ENCODE results near the gene GRIK5.

Gene GRIK5

DNA sequence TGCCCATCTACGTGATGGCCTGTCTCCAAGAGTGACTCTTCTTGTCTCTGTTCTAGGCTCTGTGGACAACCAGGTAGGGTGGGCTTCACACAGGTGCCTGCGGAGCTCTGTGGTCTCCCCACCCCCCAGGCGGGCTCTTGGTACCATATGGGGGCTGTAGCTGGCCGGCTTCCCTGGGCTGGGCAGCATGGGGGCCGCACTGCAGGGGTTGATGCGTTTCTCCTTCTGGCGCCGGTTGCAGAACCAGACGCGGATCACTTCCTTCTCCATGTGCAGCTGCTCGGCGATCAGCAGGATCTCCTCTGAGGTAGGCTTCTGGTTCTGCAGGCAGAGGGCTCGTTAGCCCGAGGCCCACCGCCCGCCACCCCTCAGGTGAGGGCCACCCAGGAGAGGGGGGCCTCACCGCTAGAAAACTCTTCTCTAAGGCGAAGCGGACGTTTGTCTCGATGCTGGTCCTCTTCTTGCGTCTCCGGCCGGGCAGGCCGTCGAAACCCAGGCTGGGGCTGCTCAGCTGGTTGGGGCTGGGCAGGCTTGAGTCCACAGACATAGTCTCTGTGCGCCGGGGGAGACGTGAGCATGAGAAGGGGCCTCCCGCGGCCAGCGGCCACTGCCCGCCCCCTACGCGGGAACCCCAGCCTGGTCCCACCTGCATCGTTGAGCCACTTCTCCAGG lies 25.3 kb upstream of the GRIK5 start:
- no peaks in the 10 kb centered on the region for H3K36me3 ChIP-seq (ENCODE audit: control insufficient read depth, insufficient read depth, low read length)
- no peak overlapping the region for H3K27ac ChIP-seq (ENCODE audit: low read length)
- no peaks in the 10 kb centered on the region for H3K9me3 ChIP-seq (ENCODE audit: control insufficient read depth, insufficient read depth, low read length)
- DNase-seq (ENCODE audit: low read depth, low spot score), result no peak
- H3K4me3 ChIP-seq (ENCODE audit: low read length), result no peak overlapping the region
- no peaks in the 10 kb centered on the region for H3K27me3 ChIP-seq (ENCODE audit: control insufficient read depth, insufficient read depth, low read length)
- no CpG with 5 or more reads among the region's 36 CpGs for WGBS (ENCODE audit: insufficient coverage, insufficient read length)
- peaks cover 10% of the 10 kb centered on the region for H3K4me1 ChIP-seq (ENCODE audit: control insufficient read depth, insufficient read depth, low read length)

DNA sequence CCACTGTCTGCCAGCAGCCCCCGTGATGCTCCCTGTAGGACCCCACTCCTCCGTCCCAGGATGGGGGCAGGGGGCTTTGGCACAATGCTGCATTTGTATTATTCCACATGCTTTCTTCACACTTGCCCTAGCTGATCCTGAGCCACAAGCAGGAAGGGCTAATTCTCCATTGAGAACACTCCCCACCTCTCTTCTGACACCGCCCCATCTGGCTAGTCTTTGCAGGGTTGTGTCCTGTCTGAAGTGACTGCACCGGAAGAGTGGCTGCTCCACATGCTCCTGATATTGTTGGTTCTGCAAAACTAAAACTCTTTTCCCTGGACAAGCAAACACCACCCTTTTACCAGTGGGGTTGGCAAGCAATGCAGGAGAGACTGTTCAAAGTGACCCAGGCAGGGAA lies 23.9 kb upstream of the GRIK5 start:
- H3K4me1 ChIP-seq (ENCODE audit: control insufficient read depth, insufficient read depth, low read length), result peaks cover 4% of the 10 kb centered on the region; the same call in 1 of the 2 replicates
- no CpG with 5 or more reads among the region's 4 CpGs for WGBS (ENCODE audit: insufficient coverage, insufficient read length)
- no peak overlapping the region for H3K4me3 ChIP-seq (ENCODE audit: low read length)
- no peaks in the 10 kb centered on the region for H3K9me3 ChIP-seq (ENCODE audit: control insufficient read depth, insufficient read depth, low read length)
- no peaks in the 10 kb centered on the region for H3K27me3 ChIP-seq (ENCODE audit: control insufficient read depth, insufficient read depth, low read length)
- no peak overlapping the region for H3K27ac ChIP-seq (ENCODE audit: low read length)
- no peak for DNase-seq (ENCODE audit: low read depth, low spot score)
- no peaks in the 10 kb centered on the region for H3K36me3 ChIP-seq (ENCODE audit: control insufficient read depth, insufficient read depth, low read length)

DNA sequence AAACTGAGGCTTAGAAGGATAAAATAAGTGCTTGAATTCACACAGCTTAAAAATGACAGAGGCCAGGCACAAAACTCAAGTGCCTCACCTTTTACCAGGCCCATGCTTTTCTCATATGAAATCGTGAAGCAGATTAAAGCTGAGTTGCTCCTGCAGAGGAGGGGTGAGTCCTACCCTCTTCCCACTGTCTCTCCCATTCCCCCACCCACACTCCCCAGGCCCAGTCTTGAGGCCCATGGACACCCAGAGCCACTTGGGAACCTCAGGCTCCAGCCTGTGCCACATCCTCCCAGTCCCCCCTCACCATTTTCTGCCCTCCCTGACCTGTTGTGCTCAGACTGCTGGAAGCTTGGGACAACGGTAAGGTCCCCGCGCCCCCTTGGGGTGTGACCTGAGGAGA lies 23.5 kb upstream of the GRIK5 start:
- no peak for DNase-seq (ENCODE audit: low read depth, low spot score)
- no peaks in the 10 kb centered on the region for H3K36me3 ChIP-seq (ENCODE audit: control insufficient read depth, insufficient read depth, low read length)
- no CpG with 5 or more reads among the region's 4 CpGs for WGBS (ENCODE audit: insufficient coverage, insufficient read length)
- H3K27ac ChIP-seq (ENCODE audit: low read length), result no peak overlapping the region
- H3K4me3 ChIP-seq (ENCODE audit: low read length), result no peak overlapping the region
- peaks cover 4% of the 10 kb centered on the region; the same call in 1 of the 2 replicates for H3K4me1 ChIP-seq (ENCODE audit: control insufficient read depth, insufficient read depth, low read length)
- H3K9me3 ChIP-seq (ENCODE audit: control insufficient read depth, insufficient read depth, low read length), result no peaks in the 10 kb centered on the region
- H3K27me3 ChIP-seq (ENCODE audit: control insufficient read depth, insufficient read depth, low read length), result no peaks in the 10 kb centered on the region

DNA sequence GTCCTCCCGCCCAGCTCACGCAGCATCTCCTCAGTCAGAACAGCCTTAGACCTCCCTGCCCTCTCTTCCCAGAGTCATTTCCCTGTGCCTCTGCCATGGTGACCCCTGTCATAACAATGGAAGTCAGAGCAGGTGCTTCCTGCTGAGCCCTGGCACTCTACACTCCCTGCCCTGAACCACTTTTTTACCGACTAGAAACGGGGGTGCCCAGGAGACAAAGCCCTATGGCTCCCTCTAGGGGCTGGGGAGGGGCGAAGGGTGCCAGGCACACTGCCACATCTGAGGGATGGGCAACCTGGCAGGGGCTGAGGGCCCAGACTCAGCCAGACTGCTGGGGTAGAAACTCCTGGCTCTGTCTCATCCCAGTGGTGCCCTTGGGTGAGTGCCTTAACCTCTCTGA lies 22.3 kb upstream of the GRIK5 start:
- H3K9me3 ChIP-seq (ENCODE audit: control insufficient read depth, insufficient read depth, low read length), result no peaks in the 10 kb centered on the region
- no peaks in the 10 kb centered on the region for H3K36me3 ChIP-seq (ENCODE audit: control insufficient read depth, insufficient read depth, low read length)
- DNase-seq (ENCODE audit: low read depth, low spot score), result no peak
- H3K4me3 ChIP-seq (ENCODE audit: low read length), result no peak overlapping the region
- no peak overlapping the region for H3K27ac ChIP-seq (ENCODE audit: low read length)
- no CpG with 5 or more reads among the region's 5 CpGs for WGBS (ENCODE audit: insufficient coverage, insufficient read length)
- no peaks in the 10 kb centered on the region for H3K27me3 ChIP-seq (ENCODE audit: control insufficient read depth, insufficient read depth, low read length)
- H3K4me1 ChIP-seq (ENCODE audit: control insufficient read depth, insufficient read depth, low read length), result peaks cover 4% of the 10 kb centered on the region; the same call in 1 of the 2 replicates

DNA sequence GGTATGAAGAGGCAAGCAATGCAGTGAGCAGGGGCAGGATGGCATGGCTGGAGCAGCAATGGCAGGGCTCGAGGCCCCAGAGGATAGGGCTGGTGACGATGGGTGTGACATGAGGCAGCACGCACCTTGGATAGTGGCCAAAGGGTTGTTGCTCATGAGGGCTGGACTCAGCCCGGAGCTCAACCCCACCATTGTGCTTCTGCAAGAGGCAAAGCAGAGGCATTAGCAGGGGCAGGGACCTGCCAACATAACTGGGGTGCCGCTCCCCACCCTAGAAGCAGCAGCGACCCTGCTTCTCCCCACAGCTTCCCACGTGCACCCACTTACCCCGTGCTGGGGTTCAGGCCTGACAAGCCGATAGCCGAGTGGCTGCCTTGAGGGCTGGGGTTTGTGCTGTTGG lies 21.7 kb upstream of the GRIK5 start:
- H3K27ac ChIP-seq (ENCODE audit: low read length), result no peak overlapping the region
- no peak overlapping the region for H3K4me3 ChIP-seq (ENCODE audit: low read length)
- no CpG with 5 or more reads among the region's 10 CpGs for WGBS (ENCODE audit: insufficient coverage, insufficient read length)
- no peak for DNase-seq (ENCODE audit: low read depth, low spot score)
- no peaks in the 10 kb centered on the region for H3K9me3 ChIP-seq (ENCODE audit: control insufficient read depth, insufficient read depth, low read length)
- H3K36me3 ChIP-seq (ENCODE audit: control insufficient read depth, insufficient read depth, low read length), result no peaks in the 10 kb centered on the region
- H3K27me3 ChIP-seq (ENCODE audit: control insufficient read depth, insufficient read depth, low read length), result no peaks in the 10 kb centered on the region
- peaks cover 4% of the 10 kb centered on the region; the same call in 1 of the 2 replicates for H3K4me1 ChIP-seq (ENCODE audit: control insufficient read depth, insufficient read depth, low read length)

DNA sequence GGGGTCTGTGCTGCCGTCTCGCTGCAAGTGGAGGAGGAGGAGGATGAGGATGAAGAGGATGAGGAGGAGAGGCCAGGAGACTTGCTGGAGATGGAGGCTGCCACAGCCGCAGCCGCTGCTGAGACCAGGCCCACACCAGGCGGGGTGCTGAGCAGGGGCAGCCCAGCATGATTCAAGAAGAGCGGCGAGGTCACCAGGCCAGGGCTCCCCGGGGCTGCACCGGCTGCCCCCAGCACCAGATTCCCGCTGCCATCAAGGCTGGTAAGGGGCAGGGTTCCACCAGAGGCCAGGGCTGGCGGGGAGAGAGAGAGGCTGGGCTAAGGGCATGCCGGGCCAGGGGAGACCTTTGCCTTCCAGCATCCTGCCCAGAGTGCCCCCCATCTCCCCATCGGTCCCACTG lies 21.3 kb upstream of the GRIK5 start:
- DNase-seq (ENCODE audit: low read depth, low spot score), result no peak
- H3K27me3 ChIP-seq (ENCODE audit: control insufficient read depth, insufficient read depth, low read length), result no peaks in the 10 kb centered on the region
- no peak overlapping the region for H3K27ac ChIP-seq (ENCODE audit: low read length)
- H3K36me3 ChIP-seq (ENCODE audit: control insufficient read depth, insufficient read depth, low read length), result no peaks in the 10 kb centered on the region
- no CpG with 5 or more reads among the region's 13 CpGs for WGBS (ENCODE audit: insufficient coverage, insufficient read length)
- peaks cover 4% of the 10 kb centered on the region; the same call in 1 of the 2 replicates for H3K4me1 ChIP-seq (ENCODE audit: control insufficient read depth, insufficient read depth, low read length)
- no peaks in the 10 kb centered on the region for H3K9me3 ChIP-seq (ENCODE audit: control insufficient read depth, insufficient read depth, low read length)
- no peak overlapping the region for H3K4me3 ChIP-seq (ENCODE audit: low read length)

DNA sequence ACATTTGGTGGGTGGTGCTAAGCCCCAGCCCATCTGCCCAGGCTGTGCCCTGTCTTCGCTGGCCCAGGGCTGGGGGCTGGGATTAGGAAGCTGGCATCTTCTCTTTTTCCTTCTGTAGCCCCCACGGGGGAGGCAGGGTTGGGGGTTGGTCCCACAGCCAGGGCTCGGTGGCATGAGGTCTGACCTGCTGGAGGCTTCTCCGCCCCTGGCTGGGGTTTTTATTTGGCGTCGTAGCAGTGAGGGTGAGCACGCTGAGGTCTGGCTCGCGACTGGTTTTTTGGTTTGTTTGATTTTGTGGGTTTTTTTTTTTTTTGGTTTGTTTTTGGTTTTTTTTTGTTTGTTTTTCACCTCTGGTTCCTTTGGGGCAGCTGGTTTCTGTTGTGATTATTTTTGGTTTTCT lies 20.7 kb upstream of the GRIK5 start:
- Histone ChIP-seq H3K27me3 (ENCODE audit: control insufficient read depth, insufficient read depth, low read length) (no peaks in the 10 kb centered on the region), H3K27ac (ENCODE audit: low read length) (no peak overlapping the region), H3K4me3 (ENCODE audit: low read length) (no peak overlapping the region), H3K9me3 (ENCODE audit: control insufficient read depth, insufficient read depth, low read length) (no peaks in the 10 kb centered on the region), H3K36me3 (ENCODE audit: control insufficient read depth, insufficient read depth, low read length) (no peaks in the 10 kb centered on the region), H3K4me1 (ENCODE audit: control insufficient read depth, insufficient read depth, low read length) (peaks cover 3% of the 10 kb centered on the region; the same call in 1 of the 2 replicates)
- DNase-seq (ENCODE audit: low read depth, low spot score), result no peak
- no CpG with 5 or more reads among the region's 9 CpGs for WGBS (ENCODE audit: insufficient coverage, insufficient read length)

DNA sequence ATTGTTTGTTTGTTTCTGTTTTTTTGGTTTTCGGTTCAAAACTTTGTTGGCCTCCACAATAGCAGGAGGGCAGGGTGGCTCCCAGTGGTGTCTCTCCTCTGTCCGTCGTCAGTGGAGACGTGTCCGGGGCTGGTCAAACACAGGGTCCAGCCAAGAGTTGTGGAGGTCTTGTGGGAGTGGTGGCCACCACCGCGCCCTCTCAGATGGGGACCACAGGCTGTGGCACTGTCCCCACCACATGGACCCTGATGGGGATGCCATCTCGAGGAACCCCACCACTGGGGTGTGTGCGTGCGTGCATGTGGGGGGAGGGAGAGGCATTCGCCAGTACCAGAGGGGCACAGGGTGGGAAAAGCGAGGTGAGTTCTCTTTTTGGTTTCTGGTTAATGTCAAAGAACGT lies 19.8 kb upstream of the GRIK5 start:
- no peaks in the 10 kb centered on the region for H3K36me3 ChIP-seq (ENCODE audit: control insufficient read depth, insufficient read depth, low read length)
- no peak overlapping the region for H3K27ac ChIP-seq (ENCODE audit: low read length)
- DNase-seq (ENCODE audit: low read depth, low spot score), result no peak
- H3K4me1 ChIP-seq (ENCODE audit: control insufficient read depth, insufficient read depth, low read length), result no peaks in the 10 kb centered on the region
- no CpG with 5 or more reads among the region's 13 CpGs for WGBS (ENCODE audit: insufficient coverage, insufficient read length)
- no peaks in the 10 kb centered on the region for H3K9me3 ChIP-seq (ENCODE audit: control insufficient read depth, insufficient read depth, low read length)
- no peaks in the 10 kb centered on the region for H3K27me3 ChIP-seq (ENCODE audit: control insufficient read depth, insufficient read depth, low read length)
- no peak overlapping the region for H3K4me3 ChIP-seq (ENCODE audit: low read length)

DNA sequence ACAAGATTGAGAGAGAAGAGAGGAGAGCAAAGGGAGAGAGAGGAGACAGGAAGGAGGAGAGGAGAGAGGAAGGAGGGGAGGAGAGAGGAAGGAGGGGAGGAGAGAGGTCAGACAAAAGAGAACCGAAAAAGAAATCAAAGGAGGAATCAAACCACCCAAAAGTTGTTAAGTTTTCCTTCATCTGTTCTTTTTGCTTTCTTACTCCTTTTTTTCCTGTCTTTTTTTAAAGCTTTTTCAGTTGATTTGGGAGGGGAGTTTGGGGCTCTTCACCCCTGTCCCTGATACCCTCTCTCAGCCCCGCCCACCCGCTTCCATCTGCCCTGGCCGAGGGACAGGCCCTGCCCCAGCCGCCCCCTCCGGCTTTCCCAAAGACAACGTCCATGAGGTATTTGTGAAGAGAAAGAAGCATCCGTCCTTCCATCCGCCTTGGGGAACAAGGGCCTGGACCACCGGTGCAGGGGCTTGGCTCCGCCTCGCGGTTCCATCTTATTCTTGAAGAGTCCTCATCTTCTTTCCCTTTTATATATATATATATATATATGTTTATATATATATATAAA lies 19.3 kb upstream of the GRIK5 start:
- WGBS (ENCODE audit: insufficient coverage, insufficient read length), result no CpG with 5 or more reads among the region's 13 CpGs
- Histone ChIP-seq H3K9me3 (ENCODE audit: control insufficient read depth, insufficient read depth, low read length) (no peaks in the 10 kb centered on the region), H3K27me3 (ENCODE audit: control insufficient read depth, insufficient read depth, low read length) (no peaks in the 10 kb centered on the region), H3K4me1 (ENCODE audit: control insufficient read depth, insufficient read depth, low read length) (no peaks in the 10 kb centered on the region), H3K4me3 (ENCODE audit: low read length) (no peak overlapping the region), H3K36me3 (ENCODE audit: control insufficient read depth, insufficient read depth, low read length) (no peaks in the 10 kb centered on the region), H3K27ac (ENCODE audit: low read length) (no peak overlapping the region)
- DNase-seq (ENCODE audit: low read depth, low spot score), result no peak

DNA sequence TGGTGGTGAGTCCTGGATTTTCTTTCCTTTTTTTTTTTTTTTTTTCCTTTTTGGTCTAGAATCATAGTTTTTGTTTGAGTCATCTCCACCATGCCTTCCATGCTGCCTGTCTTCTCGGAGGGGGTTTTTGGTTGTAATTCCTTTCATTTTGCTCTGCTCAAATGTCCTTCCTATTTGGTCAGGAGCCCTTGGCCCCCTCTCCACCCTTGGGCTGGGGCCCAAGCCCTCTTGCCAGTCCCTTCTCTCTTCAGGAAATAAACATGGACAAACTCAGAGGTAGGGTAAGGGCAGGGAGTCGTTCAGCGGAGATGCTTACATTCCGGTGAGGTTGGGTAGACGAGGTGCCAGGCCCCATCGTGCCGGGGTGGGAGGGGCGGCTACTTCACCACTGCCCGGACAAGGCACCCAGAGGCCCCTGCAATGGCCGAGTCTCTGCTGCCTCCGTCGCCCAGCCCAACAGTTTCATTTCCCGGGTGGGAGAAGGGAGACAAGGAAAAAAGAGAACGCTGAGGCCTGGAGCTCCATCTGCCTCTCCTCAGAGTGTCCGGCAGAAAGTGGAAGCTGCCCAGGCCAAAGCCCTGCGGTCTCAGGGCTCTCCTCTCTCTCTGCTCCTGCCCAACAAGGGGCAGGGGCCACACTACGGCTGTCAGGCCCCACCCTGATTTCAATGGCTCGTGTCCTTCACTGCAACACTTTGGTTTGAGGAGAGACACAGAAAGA lies 18.6 kb upstream of the GRIK5 start:
- no CpG with 5 or more reads among the region's 18 CpGs for WGBS (ENCODE audit: insufficient coverage, insufficient read length)
- Histone ChIP-seq H3K36me3 (ENCODE audit: control insufficient read depth, insufficient read depth, low read length) (no peaks in the 10 kb centered on the region), H3K27me3 (ENCODE audit: control insufficient read depth, insufficient read depth, low read length) (no peaks in the 10 kb centered on the region), H3K4me1 (ENCODE audit: control insufficient read depth, insufficient read depth, low read length) (no peaks in the 10 kb centered on the region), H3K9me3 (ENCODE audit: control insufficient read depth, insufficient read depth, low read length) (no peaks in the 10 kb centered on the region), H3K4me3 (ENCODE audit: low read length) (no peak overlapping the region), H3K27ac (ENCODE audit: low read length) (no peak overlapping the region)
- DNase-seq (ENCODE audit: low read depth, low spot score), result no peak
